ENCODE measurements around the gene FLRT2. TPM values are rescaled to one million over a fixed set of nuclear protein-coding genes. Genes with fewer than 3 reads are reported as not detected.

Gene FLRT2
- total RNA-seq, 4 donors from 2014 or later: 0.61 to 8.4 (median 6.4) TPM

GRCh38 chr14:85528897-85529631 is 880 bp upstream of the FLRT2 start:
- H3K36me3 ChIP-seq: no peaks in the 10 kb centered on the region
- DNase-seq: no peak
- no peaks in the 10 kb centered on the region for H3K9me3 ChIP-seq
- peaks cover 14 to 66% (median 33%) of the 10 kb centered on the region in 3 donors for H3K4me1 ChIP-seq
- H3K27me3 ChIP-seq: peaks cover 0 to 56% (median 0%) of the 10 kb centered on the region in 4 donors
- WGBS, 2 donors: 7 to 8% methylated on average over 26 to 29 of the region's 29 CpGs
- peak overlapping the region; percentile 26 to 87 (median 83) for H3K27ac ChIP-seq
- peak overlapping the region; percentile 46 to 79 (median 62) for H3K4me3 ChIP-seq
- peak in 1 of 4 donors; percentile 8 for TF ChIP-seq POLR2A (IDR thresholded peaks at IDR 0.05)
- TF ChIP-seq, protein P1, sequence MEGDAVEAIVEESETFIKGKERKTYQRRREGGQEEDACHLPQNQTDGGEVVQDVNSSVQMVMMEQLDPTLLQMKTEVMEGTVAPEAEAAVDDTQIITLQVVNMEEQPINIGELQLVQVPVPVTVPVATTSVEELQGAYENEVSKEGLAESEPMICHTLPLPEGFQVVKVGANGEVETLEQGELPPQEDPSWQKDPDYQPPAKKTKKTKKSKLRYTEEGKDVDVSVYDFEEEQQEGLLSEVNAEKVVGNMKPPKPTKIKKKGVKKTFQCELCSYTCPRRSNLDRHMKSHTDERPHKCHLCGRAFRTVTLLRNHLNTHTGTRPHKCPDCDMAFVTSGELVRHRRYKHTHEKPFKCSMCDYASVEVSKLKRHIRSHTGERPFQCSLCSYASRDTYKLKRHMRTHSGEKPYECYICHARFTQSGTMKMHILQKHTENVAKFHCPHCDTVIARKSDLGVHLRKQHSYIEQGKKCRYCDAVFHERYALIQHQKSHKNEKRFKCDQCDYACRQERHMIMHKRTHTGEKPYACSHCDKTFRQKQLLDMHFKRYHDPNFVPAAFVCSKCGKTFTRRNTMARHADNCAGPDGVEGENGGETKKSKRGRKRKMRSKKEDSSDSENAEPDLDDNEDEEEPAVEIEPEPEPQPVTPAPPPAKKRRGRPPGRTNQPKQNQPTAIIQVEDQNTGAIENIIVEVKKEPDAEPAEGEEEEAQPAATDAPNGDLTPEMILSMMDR (IDR thresholded peaks at IDR 0.05): no peak
- intact Hi-C loops (cut with DNase I): no loop called here

DNA sequence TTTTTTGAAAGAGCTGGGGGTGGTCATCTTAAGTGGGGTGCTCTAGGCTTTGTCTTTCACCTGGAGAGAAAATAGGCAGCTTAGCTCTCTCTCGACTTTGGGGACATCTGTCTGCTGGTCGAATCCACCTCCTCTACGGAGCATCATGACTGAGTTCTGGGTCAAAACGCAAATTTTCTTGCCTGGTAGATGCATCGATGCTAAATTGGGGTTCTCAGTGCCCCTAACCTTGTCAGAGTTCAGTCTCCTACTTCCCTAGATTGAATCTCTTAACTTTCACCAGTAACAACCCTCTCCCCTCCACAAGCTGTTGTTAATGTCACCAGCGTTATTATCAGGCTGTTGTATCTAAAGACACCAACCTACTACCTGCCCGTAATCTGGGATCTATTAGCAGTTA is 682 bp downstream of the FLRT2 start:
- peaks cover 14 to 79% (median 33%) of the 10 kb centered on the region in 3 donors for H3K4me1 ChIP-seq
- no peak for DNase-seq
- peak overlapping the region; percentile 46 to 79 (median 62) for H3K4me3 ChIP-seq
- H3K9me3 ChIP-seq: no peaks in the 10 kb centered on the region
- TF ChIP-seq POLR2A (IDR thresholded peaks at IDR 0.05): no peak
- TF ChIP-seq, protein P1 (IDR thresholded peaks at IDR 0.05): no peak
- WGBS, 2 donors: 1 to 3% methylated on average over 7 of the region's 7 CpGs
- H3K27ac ChIP-seq: peak overlapping the region; percentile 64 to 87 (median 83)
- no peaks in the 10 kb centered on the region for H3K36me3 ChIP-seq
- intact Hi-C loops (cut with DNase I): no loop called here
- H3K27me3 ChIP-seq: peaks cover 0 to 66% (median 0%) of the 10 kb centered on the region in 4 donors

DNA sequence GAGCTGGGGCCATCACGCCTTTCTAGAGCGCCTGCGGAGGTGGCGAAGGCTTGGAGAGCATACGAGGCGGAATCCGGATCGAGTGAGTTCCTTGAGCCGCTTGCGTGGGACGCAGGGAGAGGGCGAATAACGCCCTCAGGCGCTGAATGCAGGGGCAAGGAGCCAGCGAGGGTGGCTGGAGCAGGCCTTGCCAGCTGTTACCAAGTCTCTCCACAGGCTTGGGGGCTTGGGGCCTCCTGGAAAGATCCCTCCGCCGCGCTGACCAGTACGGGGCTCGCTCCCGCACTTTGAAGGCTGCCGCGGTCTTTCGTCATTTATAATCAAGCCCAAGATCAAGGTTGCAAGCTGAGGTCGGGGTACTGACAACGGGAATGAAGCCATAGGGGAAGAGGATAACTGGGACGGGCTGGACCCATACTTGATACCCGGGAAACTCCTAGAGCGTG is 1.2 kb downstream of the FLRT2 start:
- Histone ChIP-seq H3K4me3 (peak overlapping the region; percentile 46 to 79 (median 62)), H3K27me3 (peaks cover 0 to 66% (median 0%) of the 10 kb centered on the region in 4 donors), H3K36me3 (no peaks in the 10 kb centered on the region), H3K4me1 (peaks cover 14 to 81% (median 33%) of the 10 kb centered on the region in 3 donors), H3K9me3 (no peaks in the 10 kb centered on the region), H3K27ac (peak overlapping the region; percentile 64 to 87 (median 83))
- intact Hi-C loops (cut with DNase I): no loop called here
- TF ChIP-seq, protein P1 (IDR thresholded peaks at IDR 0.05): no peak
- no peak for TF ChIP-seq POLR2A (IDR thresholded peaks at IDR 0.05)
- no peak for DNase-seq
- WGBS, 2 donors: 3% methylated on average over 7 of the region's 29 CpGs; no CpG with 5 or more reads in 1 of the 2 donors

GRCh38 chr14:85531587-85532373 is 1.8 kb downstream of the FLRT2 start:
- 2 to 5% methylated on average over 33 to 59 of the region's 61 CpGs for WGBS, 2 donors
- Histone ChIP-seq H3K4me1 (peaks cover 14 to 86% (median 33%) of the 10 kb centered on the region in 3 donors), H3K27ac (peak overlapping the region; percentile 64 to 87 (median 83)), H3K36me3 (no peaks in the 10 kb centered on the region), H3K4me3 (peak overlapping the region; percentile 46 to 79 (median 62)), H3K27me3 (peaks cover 0 to 66% (median 0%) of the 10 kb centered on the region in 4 donors), H3K9me3 (no peaks in the 10 kb centered on the region)
- no peak for DNase-seq
- TF ChIP-seq POLR2A (IDR thresholded peaks at IDR 0.05): no peak
- TF ChIP-seq, protein P1 (IDR thresholded peaks at IDR 0.05): peak in 3 of 6 experiments; percentile 12 to 40 (median 20)
- intact Hi-C loops (cut with DNase I): no loop called here

All from esophagus squamous epithelium (tissue), 5 donors.